IMR-90 (cell line): Measurements from ENCODE around the gene OR52B2. TPM values are rescaled to one million over a fixed set of nuclear protein-coding genes. Genes with fewer than 3 reads are reported as not detected.

Experiments used
- ATAC-seq: fragments of 200-7000 bp; cut with Tn5 transposase; 2 replicates; pipeline ENCODE4 v1.9.1; 2020; ENCODE audit warnings: low read depth, mild to moderate bottlenecking, moderate library complexity
- BruUV-seq: library from RNA; stranded (reverse); fragments of 400-500 nt; replicated peaks from 2 replicates; lab custom pipeline; 2021; lab: Mats Ljungman, UMichigan
- CTCF ChIA-PET: fragments of 300-600 bp; formaldehyde crosslinking; extraction: SDS; loops from one replicate; lab custom pipeline; 2021; ENCODE audit warnings: antibody characterized with exemption; lab: Yijun Ruan, JAX
- POLR2A ChIA-PET: fragments of 300-600 bp; sonication (Branson Sonifier 250); formaldehyde crosslinking; loops from one replicate; lab custom pipeline; 2022; ENCODE audit warnings: antibody characterized with exemption; ENCODE audit not compliant: unreplicated experiment; lab: Charles Lee
- DNase-seq: peaks from one replicate; pipeline ENCODE4 v3.0.0; 2013
- H2AFZ ChIP-seq: replicated peaks from 2 replicates; pipeline ENCODE3; 2013; ENCODE audit warnings: low read length, mild to moderate bottlenecking; ENCODE audit not compliant: poor library complexity
- H2AK5ac ChIP-seq: 2 replicates; pipeline ENCODE4 v1.6.1; 2013; ENCODE audit warnings: low read depth, low read length, inconsistent platforms
- H2AK9ac ChIP-seq: replicated peaks from 2 replicates; pipeline ENCODE3; 2013; ENCODE audit warnings: mild to moderate bottlenecking, low read depth, low read length, moderate library complexity; ENCODE audit not compliant: poor library complexity
- H2BK120ac ChIP-seq: 2 replicates; pipeline ENCODE4 v1.6.1; 2013; ENCODE audit warnings: low read depth, low read length, inconsistent platforms
- H2BK15ac ChIP-seq: 3 replicates; pipeline ENCODE4 v1.6.1; 2013; ENCODE audit warnings: low read depth, low read length, inconsistent platforms
- H2BK20ac ChIP-seq: 2 replicates; pipeline ENCODE4 v1.6.1; 2013; ENCODE audit warnings: low read depth, mild to moderate bottlenecking, inconsistent platforms, low read length, moderate library complexity
- H2BK5ac ChIP-seq: 2 replicates; pipeline ENCODE4 v1.6.1; 2013; ENCODE audit warnings: mild to moderate bottlenecking, low read depth, low read length, inconsistent platforms; ENCODE audit not compliant: poor library complexity, severe bottlenecking
- H3K14ac ChIP-seq: replicated peaks from 2 replicates; pipeline ENCODE4 v1.6.1; 2013; ENCODE audit warnings: low read depth, low read length, inconsistent platforms
- H3K18ac ChIP-seq: 2 replicates; pipeline ENCODE4 v1.6.1; 2013; ENCODE audit warnings: low read depth, low read length, control low read depth
- H3K23ac ChIP-seq: 2 replicates; pipeline ENCODE4 v1.6.1; 2013; ENCODE audit warnings: low read depth, low read length, inconsistent platforms
- H3K27ac ChIP-seq: 2 replicates; pipeline ENCODE4 v1.5.1; 2013; ENCODE audit warnings: mild to moderate bottlenecking, control low read depth, low read length; ENCODE audit not compliant: insufficient read depth
- H3K27me3 ChIP-seq: 2 replicates; pipeline ENCODE4 v1.6.1; 2013; ENCODE audit warnings: low read length; ENCODE audit not compliant: control insufficient read depth, insufficient read depth
- H3K36me3 ChIP-seq: 2 replicates; pipeline ENCODE4 v1.6.1; 2013; ENCODE audit warnings: low read length, mixed read lengths; ENCODE audit not compliant: control insufficient read depth, insufficient read depth
- H3K4ac ChIP-seq: 2 replicates; pipeline ENCODE4 v1.6.1; 2013; ENCODE audit warnings: low read depth, low read length, inconsistent platforms
- H3K4me1 ChIP-seq: 2 replicates; pipeline ENCODE4 v1.6.1; 2013; ENCODE audit warnings: low read length, mixed read lengths; ENCODE audit not compliant: control insufficient read depth, insufficient read depth
- H3K4me2 ChIP-seq: 2 replicates; pipeline ENCODE4 v1.6.1; 2013; ENCODE audit warnings: low read depth, mild to moderate bottlenecking, control low read depth, low read length, moderate library complexity
- H3K4me3 ChIP-seq: 2 replicates; pipeline ENCODE4 v1.5.1; 2013; ENCODE audit warnings: low read depth, mild to moderate bottlenecking, control low read depth, low read length, moderate library complexity; ENCODE audit not compliant: insufficient read depth
- H3K56ac ChIP-seq: 2 replicates; pipeline ENCODE4 v1.6.1; 2013; ENCODE audit warnings: low read length, inconsistent platforms; ENCODE audit not compliant: insufficient read depth; ENCODE audit errors: extremely low read depth
- H3K79me1 ChIP-seq, 2 experiments: 2 replicates each; pipeline ENCODE4 v1.6.1; 2013; ENCODE audit warnings: low read length in 2 of 2, inconsistent platforms in 1 of 2, low read depth in 1 of 2
- H3K9ac ChIP-seq: 2 replicates; pipeline ENCODE4 v1.6.1; 2013; ENCODE audit warnings: low read depth, low read length, control low read depth
- H3K9me1 ChIP-seq: 2 replicates; pipeline ENCODE4 v1.6.1; 2013; ENCODE audit warnings: low read length, inconsistent platforms; ENCODE audit not compliant: insufficient read depth
- H3K9me3 ChIP-seq: 2 replicates; pipeline ENCODE4 v1.6.1; 2013; ENCODE audit warnings: low read length; ENCODE audit not compliant: control insufficient read depth, insufficient read depth
- H4K20me1 ChIP-seq: 2 replicates; pipeline ENCODE4 v1.6.1; 2013; ENCODE audit warnings: low read length, inconsistent platforms; ENCODE audit not compliant: insufficient read depth
- H4K5ac ChIP-seq: 2 replicates; pipeline ENCODE4 v1.6.1; 2013; ENCODE audit warnings: mild to moderate bottlenecking, low read depth, low read length, control low read depth
- H4K8ac ChIP-seq, 2 experiments: 2 replicates each; pipeline ENCODE4 v1.6.1; 2013; ENCODE audit warnings: low read depth in 2 of 2, low read length in 2 of 2, control low read depth in 1 of 2, inconsistent platforms in 1 of 2
- H4K91ac ChIP-seq: 2 replicates; pipeline ENCODE4 v1.6.1; 2013; ENCODE audit warnings: low read depth, low read length, inconsistent platforms; ENCODE audit not compliant: insufficient read depth
- BHLHE40 ChIP-seq: fragments of 150-350 bp; IDR thresholded peaks from 2 replicates; pipeline ENCODE4 v1.6.1; 2016; ENCODE audit warnings: mild to moderate bottlenecking, low read depth, low read length
- CEBPB ChIP-seq: IDR thresholded peaks from 2 replicates; pipeline ENCODE4 v1.6.1; 2012; ENCODE audit warnings: low read depth, low read length, improper control_type of control experiment
- CHD1 ChIP-seq: IDR thresholded peaks from 2 replicates; pipeline ENCODE4 v1.6.1; 2012; ENCODE audit warnings: low read depth, low read length, improper control_type of control experiment
- ELK1 ChIP-seq: fragments of 150-350 bp; IDR thresholded peaks from 2 replicates; pipeline ENCODE4 v1.6.1; 2016; ENCODE audit warnings: low read depth, mild to moderate bottlenecking, low read length, moderate library complexity, borderline replicate concordance
- FOS ChIP-seq: fragments of 150-350 bp; IDR thresholded peaks from 2 replicates; pipeline ENCODE4 v1.6.1; 2016; ENCODE audit warnings: low read depth, low read length
- MAFK ChIP-seq: IDR thresholded peaks from 2 replicates; pipeline ENCODE4 v1.6.1; 2012; ENCODE audit warnings: low read depth, low read length, improper control_type of control experiment
- MAZ ChIP-seq: IDR thresholded peaks from 2 replicates; pipeline ENCODE4 v1.6.1; 2012; ENCODE audit warnings: low read depth, mild to moderate bottlenecking, low read length, improper control_type of control experiment, moderate library complexity, borderline replicate concordance
- MXI1 ChIP-seq: IDR thresholded peaks from 2 replicates; pipeline ENCODE4 v1.6.1; 2012; ENCODE audit warnings: low read depth, mild to moderate bottlenecking, low read length, moderate library complexity, borderline replicate concordance
- NFE2L2 ChIP-seq: fragments of 150-350 bp; IDR thresholded peaks from 2 replicates; pipeline ENCODE4 v1.6.1; 2016; ENCODE audit warnings: low read depth, mild to moderate bottlenecking, low read length
- POLR2A ChIP-seq: IDR thresholded peaks from 2 replicates; pipeline ENCODE4 v1.6.1; 2012; ENCODE audit warnings: mild to moderate bottlenecking, low read depth, low read length
- RAD21 ChIP-seq: IDR thresholded peaks from 2 replicates; pipeline ENCODE4 v1.6.1; 2012; ENCODE audit warnings: low read length, improper control_type of control experiment
- RCOR1 ChIP-seq: IDR thresholded peaks from 2 replicates; pipeline ENCODE4 v1.6.1; 2012; ENCODE audit warnings: mild to moderate bottlenecking, low read length, improper control_type of control experiment; ENCODE audit not compliant: insufficient replicate concordance
- RFX5 ChIP-seq: IDR thresholded peaks from 2 replicates; pipeline ENCODE4 v1.8.0; 2012; ENCODE audit warnings: low read depth, mild to moderate bottlenecking, low read length, moderate library complexity
- SMC3 ChIP-seq: fragments of 150-350 bp; IDR thresholded peaks from 2 replicates; pipeline ENCODE4 v1.6.1; 2016; ENCODE audit warnings: low read depth, mild to moderate bottlenecking, antibody characterized with exemption, low read length, moderate library complexity
- USF2 ChIP-seq: fragments of 150-350 bp; IDR thresholded peaks from 2 replicates; pipeline ENCODE4 v1.6.1; 2017; ENCODE audit warnings: mild to moderate bottlenecking, antibody characterized with exemption, low read length, low read depth
- WGBS, 2 experiments: methylation state at CpG; one replicate each; pipeline versions ENCODE4 v1.1.5 to v1.1.7; 2013; ENCODE audit warnings: missing lambda C conversion rate in 2 of 2; ENCODE audit not compliant: insufficient read length in 1 of 2; ENCODE audit errors: extremely low coverage in 2 of 2; 5-methylcytosine and 5-hydroxymethylcytosine counted together
- dilution Hi-C: fragments of 300-500 bp; cut with HindIII; formaldehyde crosslinking; loops from one replicate; pipeline ENCODE4 v1.14.3; 2018; ENCODE audit warnings: low sequenced_read_pairs; ENCODE audit not compliant: unreplicated experiment
- in situ Hi-C: fragments of 300-500 bp; cut with MboI; formaldehyde crosslinking; loops from 3 replicates; pipeline ENCODE4 v1.14.3; 2019; ENCODE audit warnings: low sequenced_read_pairs, inconsistent platforms, mixed read lengths
- intact Hi-C: fragments of 100-400 bp; cut with micrococcal nuclease; formaldehyde crosslinking; loops from 2 replicates; pipeline ENCODE4 v1.10.0; 2022
- polyA plus RNA-seq, 3 experiments: library from polyadenylated mRNA; depleted of rRNA; stranded (reverse); fragments of >200 nt; gene quantifications; 2 replicates each; pipeline ENCODE4 v1.2.3, GENCODE V29; 2012; ENCODE audit warnings: low replicate concordance in 1 of 3
- total RNA-seq: library from RNA; depleted of rRNA; stranded (reverse); fragments of >200 nt; gene quantifications from 2 replicates; pipeline ENCODE4 v1.2.3, GENCODE V29; 2012
- TF ChIP-seq, protein P1 (sequence below): conservative IDR thresholded peaks from 2 replicates; pipeline ENCODE4 v1.5.1; 2012; ENCODE audit warnings: mild to moderate bottlenecking, low read depth, low read length, improper control_type of control experiment

OR52B2 gene
- total and polyA plus RNA-seq, 2 of the 4 experiments (the other 2 are of a cell fraction): not detected

- H3K9ac ChIP-seq: no peak overlapping the region
- H3K9me3 ChIP-seq: no peaks in the 10 kb centered on the region; the same call in 1 of the 2 replicates
- H3K27me3 ChIP-seq: no peaks in the 10 kb centered on the region
- H3K56ac ChIP-seq: no peak overlapping the region
- H3K23ac ChIP-seq: no peak overlapping the region
- H2BK5ac ChIP-seq: no peak overlapping the region
- no peaks in the 10 kb centered on the region for H4K20me1 ChIP-seq
- no CpG with 5 or more reads among the region's 1 CpG for WGBS, 2 experiments
- DNase-seq: no peak
- intact Hi-C loops (no loop called here), in situ Hi-C loops (no loop called here), dilution Hi-C loops (no loop called here)
- TF ChIP-seq MAFK (no peak), CEBPB (no peak), MXI1 (no peak), BHLHE40 (no peak), RAD21 (no peak), USF2 (no peak), FOS (no peak), RCOR1 (no peak), NFE2L2 (no peak), ELK1 (no peak), POLR2A (no peak), CHD1 (no peak), RFX5 (no peak), SMC3 (no peak), MAZ (no peak)
- TF ChIP-seq, protein P1, sequence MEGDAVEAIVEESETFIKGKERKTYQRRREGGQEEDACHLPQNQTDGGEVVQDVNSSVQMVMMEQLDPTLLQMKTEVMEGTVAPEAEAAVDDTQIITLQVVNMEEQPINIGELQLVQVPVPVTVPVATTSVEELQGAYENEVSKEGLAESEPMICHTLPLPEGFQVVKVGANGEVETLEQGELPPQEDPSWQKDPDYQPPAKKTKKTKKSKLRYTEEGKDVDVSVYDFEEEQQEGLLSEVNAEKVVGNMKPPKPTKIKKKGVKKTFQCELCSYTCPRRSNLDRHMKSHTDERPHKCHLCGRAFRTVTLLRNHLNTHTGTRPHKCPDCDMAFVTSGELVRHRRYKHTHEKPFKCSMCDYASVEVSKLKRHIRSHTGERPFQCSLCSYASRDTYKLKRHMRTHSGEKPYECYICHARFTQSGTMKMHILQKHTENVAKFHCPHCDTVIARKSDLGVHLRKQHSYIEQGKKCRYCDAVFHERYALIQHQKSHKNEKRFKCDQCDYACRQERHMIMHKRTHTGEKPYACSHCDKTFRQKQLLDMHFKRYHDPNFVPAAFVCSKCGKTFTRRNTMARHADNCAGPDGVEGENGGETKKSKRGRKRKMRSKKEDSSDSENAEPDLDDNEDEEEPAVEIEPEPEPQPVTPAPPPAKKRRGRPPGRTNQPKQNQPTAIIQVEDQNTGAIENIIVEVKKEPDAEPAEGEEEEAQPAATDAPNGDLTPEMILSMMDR: no peak
- no peak overlapping the region for H2BK15ac ChIP-seq
- no peak overlapping the region for H3K18ac ChIP-seq
- H3K36me3 ChIP-seq: no peaks in the 10 kb centered on the region
- H4K91ac ChIP-seq: no peak overlapping the region
- H4K8ac ChIP-seq: no peak overlapping the region
- H3K4me3 ChIP-seq: no peak overlapping the region
- H3K4me1 ChIP-seq: no peaks in the 10 kb centered on the region
- H2BK20ac ChIP-seq: no peak overlapping the region
- no peak overlapping the region for H2AK5ac ChIP-seq
- no peak overlapping the region for H2AK9ac ChIP-seq
- H2AFZ ChIP-seq: no peak overlapping the region
- no peak overlapping the region for H3K4me2 ChIP-seq
- ATAC-seq: no peak
- no peaks in the 10 kb centered on the region for H3K9me1 ChIP-seq
- no peak overlapping the region for H3K4ac ChIP-seq
- ChIA-PET POLR2A (no interaction called here), CTCF (no interaction called here)
- no peak overlapping the region for H4K5ac ChIP-seq
- no peak overlapping the region for H3K14ac ChIP-seq
- H3K79me1 ChIP-seq: no peaks in the 10 kb centered on the region
- no peak overlapping the region for H3K27ac ChIP-seq
- BruUV-seq: no TSS peak
- H2BK120ac ChIP-seq: no peak overlapping the region
These were observed 40.5 kb downstream of the OR52B2 start for GRCh38 chr11:6129635-6130034.
